DMS 273 (cell line): Measurements from ENCODE around the gene N4BP2.
A peak's percentile ranks its signal among the peaks of the same experiment; 100 is the strongest.

ENCODE experiments used
- DNase-seq: peaks from one replicate; lab custom pipeline; 2025; ENCODE audit not compliant: unreplicated experiment; lab: John Stamatoyannopoulos, UW

Gene N4BP2

DNA sequence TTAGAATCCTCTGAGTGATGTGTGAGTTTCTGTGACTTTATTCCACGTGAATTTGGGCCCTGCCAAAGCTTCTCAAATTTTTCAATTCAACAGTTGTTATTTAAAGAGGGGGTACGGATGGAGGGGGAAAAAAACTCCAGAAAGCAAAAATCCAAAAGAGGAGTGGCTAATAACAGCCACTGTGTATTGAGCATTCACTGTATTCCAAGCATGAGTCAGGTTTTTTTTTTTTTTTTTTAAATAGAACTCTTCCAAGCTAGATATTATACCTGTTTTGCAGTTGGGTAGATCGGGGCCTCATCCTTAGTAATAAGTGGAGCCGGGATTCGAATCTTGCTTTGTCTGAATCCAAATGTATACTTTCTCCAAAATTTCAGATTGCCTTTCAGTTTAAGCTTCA is 133.8 kb downstream of the N4BP2 start:
- no peak for DNase-seq

DNA sequence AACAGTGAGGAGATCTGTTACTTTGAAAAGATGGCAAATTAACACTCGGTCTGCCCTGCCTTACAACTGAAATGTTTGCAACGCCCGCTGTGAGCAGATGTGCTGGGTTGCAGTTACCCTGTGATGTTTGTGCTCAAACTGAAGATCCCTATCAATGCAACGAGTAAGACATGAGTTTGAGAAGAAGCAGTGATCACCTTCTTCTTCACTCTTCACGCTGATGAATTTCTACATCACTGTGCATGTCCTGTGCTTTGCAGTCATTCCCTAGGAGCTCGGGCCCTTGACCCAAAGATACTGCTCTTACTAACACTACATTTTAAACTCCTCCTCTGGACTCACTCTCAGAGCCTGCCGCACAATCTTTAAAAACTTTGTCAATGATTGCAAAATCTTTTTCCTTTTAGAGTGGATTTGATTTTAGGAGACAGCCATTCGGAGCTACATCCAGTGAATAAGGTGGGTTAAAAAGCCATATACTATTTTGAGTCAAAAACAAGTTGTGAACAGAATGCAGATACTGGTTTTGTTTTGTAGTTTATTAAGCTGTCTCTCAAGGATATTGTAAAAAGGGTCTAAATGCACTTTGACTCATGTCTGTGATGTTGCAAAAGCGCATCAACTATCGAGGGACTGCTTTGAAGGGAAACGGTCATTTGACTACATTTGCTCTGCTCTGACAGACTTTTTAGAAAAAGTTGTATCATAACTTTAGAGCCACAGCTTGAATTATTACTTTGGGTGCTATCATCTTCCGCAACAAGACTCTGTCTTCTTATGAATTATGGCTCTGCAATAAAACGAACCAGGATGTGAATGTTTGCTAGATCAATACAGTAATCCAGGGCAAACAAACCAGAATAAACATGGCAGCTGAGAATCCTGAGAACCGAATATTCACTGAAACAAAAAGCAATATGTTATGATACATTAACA is 134.5 kb downstream of the N4BP2 start:
- DNase-seq, result peak; percentile 31

DNA sequence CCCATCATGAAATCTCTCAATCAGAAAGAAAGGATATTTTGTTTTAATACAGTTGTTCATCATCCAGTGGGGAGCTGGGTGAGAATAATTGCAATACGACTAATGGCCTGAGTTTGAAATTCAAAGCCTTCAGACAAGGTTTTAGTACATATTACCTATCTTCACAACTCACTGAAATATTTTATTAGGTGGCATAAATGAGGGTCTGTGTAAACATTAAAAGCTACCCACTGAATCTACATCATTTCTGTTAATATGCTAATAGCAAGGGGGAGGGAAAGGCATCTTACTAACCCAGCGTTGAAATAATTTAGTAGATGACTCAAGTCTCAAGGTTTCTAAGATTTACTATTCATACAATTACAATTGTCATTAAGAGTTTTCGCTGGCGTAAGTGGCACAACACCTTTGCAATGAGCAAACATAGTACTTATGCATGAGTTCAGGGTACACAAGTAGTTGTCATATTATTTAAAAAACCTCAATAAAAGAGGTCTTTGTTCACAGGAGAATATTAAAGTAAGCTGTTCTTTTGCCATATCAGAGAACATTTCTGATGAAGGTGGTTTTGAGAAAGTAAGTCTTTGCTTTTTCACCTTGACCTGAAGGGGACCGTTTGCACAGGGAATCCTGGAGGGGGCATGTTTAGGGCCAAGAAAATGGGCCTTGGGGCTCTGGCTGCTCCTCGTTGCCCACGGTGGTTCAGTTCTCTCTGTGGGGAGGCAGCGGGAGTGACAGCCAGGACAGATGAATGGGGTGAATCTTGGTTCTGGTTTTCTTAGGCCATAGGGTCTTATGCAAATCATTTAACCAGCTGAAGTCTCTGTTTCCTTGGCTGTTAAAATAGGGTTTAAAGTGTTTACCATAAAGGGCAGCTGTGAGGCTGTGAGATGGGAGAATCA is 135.7 kb downstream of the N4BP2 start:
- DNase-seq, result no peak

DNA sequence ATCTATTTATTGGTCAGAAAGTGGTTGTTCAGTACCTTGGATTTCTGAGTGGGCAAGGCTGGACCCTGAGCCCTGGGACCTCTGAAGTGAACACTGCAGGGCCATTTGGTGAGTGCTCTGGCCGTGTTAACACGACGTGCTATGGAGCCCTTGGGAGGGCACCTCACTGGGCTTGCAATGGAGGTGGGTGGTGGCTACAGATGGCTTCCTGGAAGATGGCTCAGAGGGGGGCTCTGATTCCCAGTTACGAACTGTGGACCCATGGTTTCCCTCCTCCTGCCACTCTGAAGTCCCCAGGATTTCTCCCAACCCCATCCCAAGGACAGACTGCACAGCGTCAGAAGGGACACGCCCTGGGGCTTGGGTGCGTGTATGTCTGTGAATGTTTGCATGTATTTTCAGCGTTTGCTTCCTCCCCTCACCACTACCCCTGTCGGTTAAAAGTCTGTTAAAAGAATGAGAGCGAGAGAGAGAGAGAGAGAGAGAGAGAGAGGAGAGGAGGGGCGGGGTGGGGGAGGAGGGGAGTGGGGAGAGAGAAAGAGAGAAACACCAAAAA is 136.4 kb downstream of the N4BP2 start:
- no peak for DNase-seq

DNA sequence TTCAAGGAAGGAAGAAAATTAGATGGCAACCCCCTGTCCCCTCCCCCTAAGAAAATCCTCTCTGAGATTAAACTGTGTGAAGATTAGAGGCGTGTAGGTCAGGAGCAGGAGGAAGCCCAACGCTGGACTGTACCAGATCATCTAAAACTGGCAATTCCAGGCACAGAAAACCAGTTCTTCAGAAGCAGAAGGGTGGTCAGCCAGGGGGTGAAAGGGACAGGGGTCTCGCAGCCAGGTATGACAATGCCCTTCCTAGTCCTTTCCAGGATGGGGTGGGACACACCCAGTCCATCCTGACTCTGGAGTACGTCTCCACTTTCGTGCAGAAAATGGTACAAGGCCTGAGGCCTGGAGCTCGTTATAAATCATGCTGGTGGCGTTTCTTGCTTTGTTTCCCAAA is 136.9 kb downstream of the N4BP2 start:
- DNase-seq, result no peak

DNA sequence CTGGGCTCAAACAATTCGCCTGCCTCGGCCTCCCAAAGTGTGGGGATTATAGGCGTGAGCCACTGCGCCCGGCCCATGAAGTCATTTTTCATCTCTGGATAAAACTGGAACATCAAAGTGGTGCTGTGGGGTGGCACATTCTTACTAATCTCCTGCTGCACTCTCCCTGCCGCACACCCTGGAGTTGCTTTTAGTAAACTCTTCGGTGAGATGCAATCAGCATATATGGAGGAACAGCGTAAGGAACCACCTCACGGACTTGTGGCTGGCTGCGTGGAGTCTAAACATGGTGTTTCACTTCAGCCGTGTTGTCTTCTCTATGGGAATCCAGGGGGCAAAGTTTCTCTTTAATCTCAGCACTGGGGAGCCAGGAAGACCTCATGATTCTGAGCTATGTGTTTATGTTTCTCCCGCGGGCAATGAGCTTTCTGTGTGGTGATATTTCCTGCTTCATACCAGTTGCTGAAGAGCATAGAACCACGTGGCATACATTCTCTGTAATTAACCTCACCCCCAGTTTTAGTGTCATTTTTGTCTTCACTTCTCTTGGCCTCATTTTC is 138.0 kb downstream of the N4BP2 start:
- no peak for DNase-seq

DNA sequence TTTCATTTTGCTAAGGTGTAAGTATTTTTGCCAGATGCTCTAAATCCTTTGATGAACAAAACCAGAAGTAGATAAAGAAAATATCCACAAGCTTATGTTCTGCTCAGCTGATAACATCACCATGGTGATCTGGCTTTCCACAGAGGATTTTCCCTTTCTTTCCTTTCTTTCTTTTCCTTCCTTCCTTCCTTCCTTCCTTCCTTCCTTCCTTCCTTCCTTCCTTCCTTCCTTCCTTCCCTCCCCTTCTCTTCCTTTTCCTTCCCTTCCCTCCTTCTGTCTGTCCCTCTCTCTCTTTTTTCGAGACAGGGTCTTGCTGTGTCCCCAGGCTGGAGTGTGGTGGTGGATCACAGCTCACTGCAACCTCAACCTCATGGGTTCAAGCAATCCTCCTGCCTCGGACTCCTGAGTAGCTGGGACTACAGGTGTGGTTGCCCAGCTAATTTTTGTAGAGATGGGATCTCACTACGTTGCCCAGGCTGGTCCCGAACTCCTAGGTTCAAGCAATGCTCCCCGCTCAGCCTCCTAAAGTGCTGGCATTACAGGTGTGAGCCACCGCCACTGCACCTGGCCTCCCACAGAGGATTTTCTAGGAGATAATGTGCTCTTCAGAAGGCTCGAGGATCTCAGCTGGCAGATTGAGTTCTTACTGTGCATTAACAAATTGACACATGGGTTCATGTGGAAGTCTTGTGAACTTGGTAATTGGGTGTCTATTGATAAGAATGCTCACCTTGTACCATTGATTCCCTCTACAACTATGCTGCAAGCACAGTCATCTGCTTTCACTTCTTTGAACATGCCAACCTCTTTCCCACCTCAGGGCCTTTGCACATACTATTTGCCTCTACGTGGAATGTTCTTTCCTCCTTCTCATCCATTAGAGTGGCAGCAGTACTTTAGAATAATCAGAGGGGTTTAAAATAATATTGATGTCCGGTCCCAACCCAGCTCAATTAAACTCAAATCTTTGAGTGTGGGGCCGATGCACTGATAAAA is 138.8 kb downstream of the N4BP2 start:
- no peak for DNase-seq

DNA sequence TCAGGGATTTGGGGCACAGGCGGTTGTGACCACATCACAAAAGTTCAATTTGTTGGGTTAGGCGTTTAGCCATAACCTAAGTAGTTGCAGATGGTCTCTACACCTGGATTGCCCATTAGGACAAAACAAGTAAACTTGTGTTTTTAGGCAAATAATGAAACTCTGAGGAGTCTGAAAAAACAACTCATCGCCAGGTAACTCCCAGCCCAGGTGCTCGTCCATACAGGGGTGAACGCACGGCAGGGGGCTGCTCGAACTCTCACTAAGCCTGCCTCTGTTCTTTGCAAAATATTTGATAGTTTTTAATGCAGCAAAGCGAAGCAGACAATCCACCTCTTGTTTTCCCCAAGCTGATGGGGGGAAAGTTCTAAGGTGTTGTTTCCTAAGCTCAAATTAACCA is 139.6 kb downstream of the N4BP2 start:
- DNase-seq, result no peak

DNA sequence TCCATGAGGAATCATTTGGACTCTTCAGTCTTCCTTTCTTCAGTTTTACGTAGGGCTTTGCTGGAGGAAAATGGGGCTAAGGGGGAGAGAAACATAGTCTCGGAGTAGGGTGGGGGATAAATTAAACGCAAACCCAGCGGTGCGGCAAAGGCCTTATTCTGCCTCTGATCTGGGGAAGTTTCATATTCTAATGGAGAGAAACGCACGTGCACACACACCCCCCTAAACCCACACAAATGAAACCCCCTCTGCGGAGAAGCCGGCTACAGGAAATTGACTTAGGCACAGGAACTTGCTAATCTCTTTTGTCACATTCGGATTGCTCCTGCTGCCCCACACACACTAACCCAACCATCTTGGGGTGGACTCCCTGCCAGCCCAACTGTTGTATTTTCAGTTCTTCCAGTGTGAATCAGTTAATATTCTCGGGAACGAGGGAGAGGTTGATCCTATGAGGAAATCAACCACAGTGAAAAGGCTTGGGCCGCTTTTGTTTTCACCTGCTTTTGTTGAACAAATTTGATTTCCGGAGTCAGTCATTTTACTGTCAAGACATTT is 140.2 kb downstream of the N4BP2 start, which contains the start of gene RHOH:
Gene RHOH (plus strand): TSS at position 308 of the 558 bp plus-strand sequence. CDS start 46,356 bp downstream, outside the sequence.
- no peak for DNase-seq

DNA sequence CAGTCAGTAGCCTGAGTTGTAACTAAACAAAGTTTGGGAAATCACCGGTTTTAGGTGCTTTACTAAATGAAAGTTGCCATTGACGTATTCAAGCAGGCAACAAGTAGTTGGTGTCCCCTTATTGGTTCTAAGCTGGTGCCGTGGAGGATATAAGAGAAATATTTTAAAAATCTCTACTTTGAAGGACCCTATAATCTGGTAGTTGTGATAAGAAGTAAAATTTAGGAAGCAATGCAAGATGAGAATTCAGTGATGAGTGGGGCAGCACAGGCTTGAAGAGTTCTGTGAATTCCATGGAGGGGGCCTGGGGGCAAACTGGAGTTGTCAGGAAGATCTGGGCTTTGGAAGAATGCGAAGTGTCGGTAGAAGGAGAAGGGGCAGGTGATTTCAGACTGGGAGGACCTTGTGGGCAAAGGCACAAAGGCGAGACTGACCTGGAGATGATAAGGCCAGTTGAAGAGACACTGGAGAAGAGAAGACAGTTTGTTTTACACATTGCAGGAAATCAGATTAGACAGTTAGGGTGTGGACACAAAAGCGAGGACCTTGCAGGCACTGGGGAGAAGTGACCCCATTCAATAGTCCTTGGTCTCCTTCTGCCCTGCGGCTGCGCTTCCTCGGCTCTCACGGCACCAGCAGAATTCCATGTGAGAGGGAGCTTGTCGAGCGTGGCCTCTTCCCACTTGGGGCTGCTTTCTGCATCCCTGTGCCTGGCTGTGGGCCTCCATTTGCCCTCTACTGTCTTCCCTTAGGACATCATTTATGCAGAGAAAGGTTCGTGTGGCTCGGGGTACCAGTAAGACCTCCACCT is 141.4 kb downstream of the N4BP2 start:
- DNase-seq, result no peak

DNA sequence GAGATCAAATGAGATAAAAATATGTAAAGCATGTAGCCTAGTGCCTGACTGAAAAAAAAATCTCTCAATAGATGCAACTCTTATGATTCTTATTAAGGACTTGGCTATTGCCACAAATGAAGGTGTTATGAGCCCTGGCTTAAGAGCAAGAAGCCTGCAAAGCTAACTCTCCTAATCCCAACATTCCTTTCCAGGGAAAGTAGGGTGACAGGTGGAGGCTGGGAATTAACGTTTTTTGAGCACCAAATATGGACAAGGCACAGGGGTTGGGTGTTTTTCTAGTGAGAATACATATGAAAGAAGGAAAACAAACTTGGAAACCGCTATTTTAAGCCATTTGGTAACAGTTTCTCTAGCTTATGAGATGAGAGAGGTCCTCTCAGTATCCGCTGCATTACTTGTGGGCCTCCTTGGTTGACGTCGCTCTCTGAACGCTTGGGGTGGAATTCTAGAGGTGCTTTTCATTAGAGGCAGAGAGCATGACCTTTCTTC is 142.6 kb downstream of the N4BP2 start:
- DNase-seq, result no peak

DNA sequence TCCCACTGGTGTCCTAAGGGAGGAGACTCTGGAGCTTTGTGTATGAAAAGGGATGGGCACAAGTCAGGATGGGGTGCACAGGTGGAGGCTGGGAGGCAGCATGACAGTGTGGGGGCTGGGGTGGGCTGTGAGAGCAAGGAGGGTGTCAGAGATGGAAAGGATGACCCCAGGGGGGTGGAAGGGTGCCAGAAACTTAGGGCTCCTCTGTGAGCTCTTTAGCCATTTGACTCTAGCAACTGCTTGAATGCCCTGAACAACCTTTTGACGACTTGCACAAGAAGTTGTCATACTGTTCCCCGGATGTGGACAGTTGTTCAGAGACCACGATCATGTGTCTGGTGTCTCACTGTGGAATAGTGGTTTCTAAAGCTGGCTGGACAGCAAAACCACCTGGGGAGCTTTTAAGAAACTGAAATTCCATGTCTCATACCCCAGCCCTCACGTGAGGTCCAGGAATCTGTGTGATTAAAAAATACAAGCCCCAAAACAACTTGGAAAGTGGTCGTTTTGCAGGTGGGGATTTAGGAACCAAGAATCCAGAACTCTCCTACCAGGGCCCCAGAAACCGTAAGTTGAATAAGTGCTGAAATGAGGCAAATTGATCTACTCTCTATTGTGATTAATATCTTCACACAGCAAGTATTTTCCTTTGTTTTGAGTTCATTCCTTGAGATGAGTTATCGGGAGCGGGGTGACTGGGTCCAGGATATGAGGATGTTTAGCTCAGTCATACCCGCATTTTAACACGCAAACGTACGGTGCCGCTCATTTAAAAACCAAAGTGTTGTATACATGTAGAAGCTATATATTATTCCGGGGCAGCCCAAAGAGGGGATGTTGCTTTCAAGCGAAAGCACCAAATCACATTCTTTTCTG is 143.6 kb downstream of the N4BP2 start:
- DNase-seq, result no peak

DNA sequence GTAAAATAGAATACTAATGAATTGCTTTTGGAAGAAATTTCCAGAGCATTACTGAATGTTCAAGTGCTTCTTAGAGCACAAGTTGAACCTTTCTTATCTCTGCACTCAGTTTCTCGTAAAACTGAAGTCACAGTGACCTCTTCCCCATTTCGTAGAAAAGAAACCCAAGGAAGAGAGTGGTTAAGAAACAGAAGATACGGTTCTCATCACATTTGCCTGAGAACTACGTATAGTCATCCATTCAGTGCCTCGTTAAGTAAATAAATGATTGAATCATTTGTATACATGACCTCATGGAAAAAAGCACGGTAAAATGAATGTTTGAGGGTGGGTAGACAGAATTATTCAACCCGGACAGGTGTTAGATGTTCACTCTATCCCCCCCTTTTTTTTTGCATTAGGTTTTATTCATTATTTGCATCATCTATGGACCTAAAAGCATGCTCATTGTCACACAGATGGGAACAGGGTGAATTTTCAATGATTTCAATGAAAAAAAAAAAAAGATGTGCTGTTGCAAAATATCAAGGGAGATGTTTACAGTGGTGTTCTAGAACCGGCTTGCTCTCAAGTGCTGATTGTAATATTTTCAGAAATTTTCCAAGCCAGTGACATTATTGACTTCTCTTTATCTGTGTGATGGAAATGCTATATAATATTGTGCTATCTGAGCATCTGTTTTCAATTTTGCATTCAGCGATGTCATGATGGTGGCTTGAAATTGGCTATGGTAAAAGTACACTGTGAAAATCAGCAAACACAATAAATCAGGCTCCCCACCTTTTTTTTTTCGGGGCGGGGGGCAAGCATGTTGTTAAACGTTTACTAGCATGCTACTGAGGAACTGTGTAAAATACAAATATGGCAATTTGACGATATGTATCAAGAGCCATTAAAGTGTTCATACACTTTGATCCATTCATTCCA is 144.5 kb downstream of the N4BP2 start:
- no peak for DNase-seq

DNA sequence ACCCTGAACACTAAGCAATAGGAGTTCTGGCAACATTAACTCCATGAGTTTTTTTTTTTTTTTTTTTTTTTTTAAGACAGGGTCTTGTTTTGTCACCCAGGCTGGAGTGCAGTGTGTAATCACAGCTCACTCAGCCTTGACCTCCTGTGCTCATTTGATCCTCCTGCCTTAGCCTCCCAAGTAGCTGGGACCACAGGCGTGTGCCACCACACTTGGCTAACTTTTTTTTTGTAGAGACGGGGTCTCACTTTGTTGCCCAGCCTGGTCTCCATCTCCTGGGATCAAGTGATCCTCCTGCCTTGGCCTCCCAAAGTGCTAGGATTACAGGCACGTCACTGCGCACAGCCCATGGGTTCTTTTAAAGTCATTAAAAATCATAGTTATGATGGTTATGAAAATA is 145.2 kb downstream of the N4BP2 start:
- DNase-seq, result no peak

DNA sequence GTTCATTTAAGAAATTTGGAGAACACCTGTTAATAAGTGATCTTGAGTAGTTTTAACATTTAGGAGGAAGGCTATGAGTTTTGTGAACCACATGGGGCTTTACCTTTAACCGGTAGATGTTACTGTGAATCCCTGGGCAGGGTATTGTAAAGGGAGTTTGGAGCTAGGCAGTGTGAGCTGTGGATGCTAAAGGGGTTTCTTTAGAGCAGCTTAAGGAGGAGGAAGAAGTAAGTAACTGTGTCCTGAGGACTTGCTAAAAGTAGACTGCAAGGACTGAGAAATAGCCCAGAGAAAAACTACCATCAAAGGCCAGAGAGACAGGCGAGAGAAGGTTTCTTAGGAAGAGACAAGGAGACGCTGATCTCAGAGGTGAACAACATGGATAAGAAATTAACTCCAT is 145.8 kb downstream of the N4BP2 start:
- DNase-seq, result no peak

DNA sequence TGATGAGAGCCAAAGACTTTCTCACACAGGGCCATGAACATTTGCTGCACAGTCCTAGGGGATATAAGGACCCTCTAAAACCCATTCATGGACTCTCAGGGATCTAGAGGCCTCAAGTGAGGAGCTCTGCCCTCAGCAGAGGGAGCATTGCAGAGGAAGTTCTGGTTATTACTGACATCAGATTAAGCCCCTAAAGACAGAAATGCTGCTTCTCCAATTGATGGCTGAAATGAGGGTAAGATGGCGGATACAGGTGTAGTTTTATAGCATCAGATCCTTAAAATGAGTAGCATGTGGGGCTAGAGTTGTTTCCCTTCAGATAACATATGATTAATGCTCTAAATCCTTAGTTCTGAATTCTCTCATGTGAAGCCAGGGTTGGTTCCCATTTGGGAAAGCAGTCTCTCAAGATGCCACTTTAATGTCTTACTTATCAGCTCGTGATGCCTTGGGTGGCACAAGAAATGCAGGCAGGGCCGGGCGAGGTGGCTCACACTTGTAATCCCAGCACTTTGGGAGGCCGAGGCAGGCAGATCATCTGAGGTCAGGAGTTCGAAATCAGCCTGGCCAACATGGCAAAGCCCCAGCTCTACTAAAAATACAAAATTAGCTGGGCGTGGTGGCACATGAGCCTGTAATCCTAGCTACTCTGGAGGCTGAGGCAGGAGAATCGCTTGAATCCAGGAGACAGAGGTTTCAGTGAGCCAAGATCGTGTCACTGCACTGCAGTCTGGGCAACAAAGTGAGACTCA is 148.0 kb downstream of the N4BP2 start:
- no peak for DNase-seq
